Retinal pigment epithelial cell (primary cell): ENCODE data around the gene OR2M5.

Experiments
- DNase-seq: peaks from one replicate; pipeline ENCODE4 v3.0.0-alpha.2; 2010; ENCODE audit warnings: low read depth
- H3K4me3 ChIP-seq: 2 replicates; pipeline ENCODE4 v1.5.1; 2011; ENCODE audit warnings: mild to moderate bottlenecking, low read length, control low read depth, moderate library complexity
- CTCF ChIP-seq: conservative IDR thresholded peaks from 2 replicates; pipeline ENCODE4 v1.5.1; 2011; ENCODE audit warnings: low read depth, low read length, control low read depth, inconsistent platforms

OR2M5 gene

DNA sequence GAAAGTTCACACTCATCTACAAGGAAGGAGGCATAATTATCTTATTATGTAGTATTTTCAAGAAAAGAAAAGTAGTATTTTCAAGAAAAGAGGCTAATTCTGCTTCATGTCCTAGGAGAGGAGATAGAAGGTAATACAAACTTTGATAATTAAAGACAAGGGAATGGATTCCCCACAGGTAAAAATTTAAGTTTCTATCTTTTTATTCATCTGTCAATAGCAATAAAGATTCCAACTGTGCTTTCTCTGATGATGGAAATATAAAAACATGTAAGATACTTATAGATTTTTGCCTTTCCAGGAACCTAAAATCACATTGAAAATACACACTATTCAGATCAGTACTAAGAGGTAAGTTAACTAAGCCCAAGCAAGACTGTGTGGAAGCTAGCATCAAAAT lies 29.6 kb downstream of the OR2M5 start, which contains the start of gene OR2M2:
Gene OR2M2, plus strand, starts transcription at position 301 of the 400 bp plus-strand sequence. CDS start 5,165 bp downstream, outside the sequence.
- no peak for DNase-seq
- TF ChIP-seq CTCF, result no peak
- H3K4me3 ChIP-seq, result no peak within 1 kb of the TSS

- H3K4me3 ChIP-seq, result no peak overlapping the region
- no peak for DNase-seq
- no peak for TF ChIP-seq CTCF
Observed at GRCh38 chr1:248183996-248184395, 39.0 kb downstream of the OR2M5 start.

- no peak for TF ChIP-seq CTCF
- no peak overlapping the region for H3K4me3 ChIP-seq
- no peak for DNase-seq
Observed at GRCh38 chr1:248187363-248187762, 42.4 kb downstream of the OR2M5 start.

GRCh38 chr1:248189026-248189425 lies 44.1 kb downstream of the OR2M5 start:
- H3K4me3 ChIP-seq, result no peak overlapping the region
- DNase-seq, result no peak
- no peak for TF ChIP-seq CTCF

DNA sequence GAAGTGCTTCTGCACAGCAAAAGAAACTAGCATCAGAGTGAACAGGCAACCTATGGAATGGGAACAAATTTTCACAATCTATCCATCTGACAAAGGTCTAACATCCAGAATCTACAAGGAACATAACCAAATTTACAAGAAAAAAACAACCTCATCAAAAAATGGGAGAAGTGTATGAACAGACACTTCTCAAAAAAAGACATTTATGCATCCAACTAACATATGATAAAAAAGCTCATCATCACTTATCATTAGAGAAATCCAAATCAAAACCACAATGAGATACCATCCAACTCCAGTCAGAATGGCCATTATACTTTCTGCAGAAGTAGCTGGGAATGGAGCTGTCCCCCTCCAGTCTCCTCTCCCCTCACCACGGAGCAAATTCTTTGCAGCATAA lies 49.2 kb downstream of the OR2M5 start:
- DNase-seq, result no peak
- H3K4me3 ChIP-seq, result no peak overlapping the region
- TF ChIP-seq CTCF, result no peak
